HPDE6-E6E7 (cell line): ENCODE data around the gene CORO1A.
"Not testable (repeated sequence)": the region's sequence is repeated elsewhere in the genome, so short reads cannot be mapped to it uniquely, and the experiment has no call there.

Experiments
- DNase-seq: peaks from one replicate; pipeline ENCODE4 v3.0.0; 2011; ENCODE audit warnings: missing footprints; ENCODE audit errors: extremely low spot score

The CORO1A gene

DNA sequence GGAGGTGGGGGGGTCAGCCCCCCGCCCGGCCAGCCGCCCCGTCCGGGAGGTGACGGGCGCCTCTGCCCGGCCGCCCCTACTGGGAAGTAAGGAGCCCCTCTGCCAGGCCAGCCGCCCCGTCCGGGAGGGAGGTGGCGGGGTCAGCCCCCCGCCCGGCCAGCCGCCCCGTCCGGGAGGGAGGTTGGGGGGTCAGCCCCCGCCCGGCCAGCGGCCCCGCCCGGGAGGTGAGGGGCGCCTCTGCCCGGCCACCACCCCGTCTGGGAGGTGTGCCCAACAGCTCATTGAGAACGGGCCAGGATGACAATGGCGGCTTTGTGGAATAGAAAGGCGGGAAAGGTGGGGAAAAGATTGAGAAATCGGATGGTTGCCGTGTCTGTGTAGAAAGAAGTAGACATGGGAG, 13.3 kb upstream of the CORO1A start:
- DNase-seq: not testable (repeated sequence)

DNA sequence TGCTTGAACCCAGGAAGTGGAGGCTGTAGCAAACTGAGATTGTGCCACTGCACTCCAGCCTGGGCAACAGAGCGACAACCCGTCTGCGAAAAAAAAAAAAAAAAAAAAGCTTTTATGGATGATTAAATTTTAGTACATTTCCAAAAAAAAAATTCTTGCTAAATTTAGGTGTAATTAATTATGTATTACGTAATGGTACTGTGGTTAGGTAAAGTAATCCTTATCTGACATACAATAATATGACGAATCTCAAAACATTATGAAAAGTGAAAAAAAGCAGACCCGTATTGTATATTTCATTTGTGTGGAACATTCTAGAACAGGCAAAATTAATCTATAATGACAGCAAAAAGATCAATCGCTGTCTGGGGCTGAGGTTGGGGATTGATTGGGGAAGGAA, 10.3 kb upstream of the CORO1A start:
- DNase-seq: no peak

DNA sequence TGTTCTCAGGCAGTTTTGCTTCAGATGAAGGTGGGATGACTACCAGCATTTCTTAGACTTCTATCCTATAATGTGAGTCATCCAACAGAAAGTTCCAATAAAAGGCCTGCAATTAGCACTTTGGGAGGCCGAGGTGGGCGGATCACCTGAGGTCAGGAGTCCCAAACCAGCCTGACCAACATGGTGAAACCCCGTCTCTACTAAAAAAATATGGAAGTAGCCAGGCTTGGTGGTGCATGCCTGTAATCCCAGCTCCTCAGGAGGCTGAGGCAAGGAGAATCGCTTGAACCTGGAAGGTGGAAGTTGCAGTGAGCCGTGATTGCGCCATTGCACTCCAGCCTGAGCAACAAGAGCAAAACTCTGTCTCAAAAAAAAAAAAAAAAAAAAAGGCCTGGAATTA, 6.5 kb upstream of the CORO1A start:
- DNase-seq: not testable (repeated sequence)

DNA sequence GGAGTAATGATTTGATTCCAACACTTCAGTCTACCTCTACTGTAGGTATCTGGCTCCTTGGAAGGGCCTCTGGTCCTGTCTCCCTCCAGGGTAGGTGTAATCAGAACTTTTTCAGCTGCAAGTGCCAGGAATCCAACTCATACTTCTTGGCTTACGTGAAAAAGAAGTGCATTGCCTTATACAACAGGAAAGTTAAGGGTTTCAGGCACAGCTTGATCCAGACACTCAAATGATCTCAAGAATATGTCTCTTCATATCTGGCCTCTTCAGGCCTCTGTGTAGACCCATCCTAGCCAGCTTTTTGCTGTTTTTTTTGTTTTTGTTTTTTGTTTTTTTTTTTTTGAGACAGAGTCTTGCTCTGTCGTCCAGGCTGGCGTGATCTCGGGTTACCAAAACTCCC, 4.2 kb upstream of the CORO1A start:
- DNase-seq: no peak

DNA sequence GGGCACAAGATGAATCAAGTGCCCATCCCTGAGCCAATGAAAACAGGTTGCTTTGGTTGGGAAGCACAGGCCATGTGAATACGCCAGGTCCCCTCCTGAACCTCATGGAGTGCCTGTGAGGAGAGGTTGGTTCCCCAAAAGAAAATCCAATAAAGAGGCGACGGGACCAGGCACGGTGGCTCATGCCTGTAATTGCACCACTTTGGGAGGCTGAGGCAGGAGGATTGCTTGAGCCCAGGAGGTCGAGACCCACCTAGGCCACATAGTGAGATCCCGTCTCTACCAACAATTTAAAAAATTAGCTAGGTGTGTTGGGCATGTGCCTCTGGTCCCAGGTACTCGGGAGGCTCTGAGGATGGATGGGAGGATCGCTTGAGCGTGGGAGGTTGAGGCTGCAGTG, 3.5 kb upstream of the CORO1A start:
- no peak for DNase-seq

DNA sequence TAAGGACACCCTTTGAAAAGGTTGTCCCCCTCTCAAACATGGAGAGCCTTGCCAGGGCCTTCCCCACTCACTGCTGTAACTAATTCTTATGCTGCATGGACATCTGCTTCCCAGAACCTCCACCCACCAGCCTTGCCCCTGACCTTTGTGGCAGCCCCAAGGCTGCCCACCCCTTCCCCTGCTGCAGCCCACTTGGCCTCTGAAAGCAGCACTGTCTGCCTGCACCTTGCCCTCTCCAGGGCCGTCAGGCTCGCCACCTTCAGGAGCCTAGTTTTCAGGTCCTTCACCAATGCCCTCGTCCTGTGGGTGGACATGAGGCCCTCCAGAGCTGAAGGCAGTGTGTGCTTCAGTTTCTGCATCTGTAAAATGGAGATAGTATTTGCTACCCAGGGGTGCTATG, 2.7 kb upstream of the CORO1A start:
- DNase-seq: no peak

DNA sequence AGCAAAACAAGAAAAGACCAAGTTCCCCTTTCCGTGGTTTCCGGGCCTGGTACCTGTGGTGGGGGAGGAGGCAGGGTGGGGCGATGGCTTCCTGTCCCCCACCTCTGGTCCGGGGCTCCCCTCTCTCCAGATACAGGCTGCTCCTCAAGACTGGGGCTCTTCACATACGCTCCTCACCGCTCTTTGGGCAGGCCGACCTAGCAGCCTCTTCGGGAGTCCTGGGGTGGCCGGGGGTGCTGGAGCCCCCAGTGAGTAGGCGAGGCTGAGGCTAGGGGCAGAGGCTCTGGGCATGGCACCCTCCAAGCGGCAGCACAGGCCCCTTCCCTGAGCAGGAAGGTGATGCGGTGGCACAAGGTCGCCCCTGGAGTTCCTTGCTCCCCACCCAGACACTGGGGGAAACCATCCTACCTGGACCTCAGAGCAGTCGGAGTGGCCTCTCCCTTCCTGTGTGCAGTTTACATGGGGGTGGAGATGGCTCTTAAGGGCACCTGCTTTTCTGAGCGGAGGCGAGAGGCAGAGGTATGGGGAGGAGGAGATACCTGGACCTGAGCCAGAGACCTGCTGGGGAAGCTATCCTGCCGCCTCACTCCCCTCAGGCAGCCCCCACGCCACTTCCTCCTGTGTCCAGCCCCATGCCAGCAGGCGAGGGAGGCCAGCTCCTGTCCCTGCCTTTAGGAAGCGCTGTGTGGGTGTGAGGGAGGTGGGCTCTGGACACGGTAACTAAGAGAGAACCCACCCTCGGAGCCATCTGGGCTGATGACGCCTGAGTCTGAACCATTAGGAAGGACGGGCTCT, 891 bp downstream of the CORO1A start:
- DNase-seq: no peak

DNA sequence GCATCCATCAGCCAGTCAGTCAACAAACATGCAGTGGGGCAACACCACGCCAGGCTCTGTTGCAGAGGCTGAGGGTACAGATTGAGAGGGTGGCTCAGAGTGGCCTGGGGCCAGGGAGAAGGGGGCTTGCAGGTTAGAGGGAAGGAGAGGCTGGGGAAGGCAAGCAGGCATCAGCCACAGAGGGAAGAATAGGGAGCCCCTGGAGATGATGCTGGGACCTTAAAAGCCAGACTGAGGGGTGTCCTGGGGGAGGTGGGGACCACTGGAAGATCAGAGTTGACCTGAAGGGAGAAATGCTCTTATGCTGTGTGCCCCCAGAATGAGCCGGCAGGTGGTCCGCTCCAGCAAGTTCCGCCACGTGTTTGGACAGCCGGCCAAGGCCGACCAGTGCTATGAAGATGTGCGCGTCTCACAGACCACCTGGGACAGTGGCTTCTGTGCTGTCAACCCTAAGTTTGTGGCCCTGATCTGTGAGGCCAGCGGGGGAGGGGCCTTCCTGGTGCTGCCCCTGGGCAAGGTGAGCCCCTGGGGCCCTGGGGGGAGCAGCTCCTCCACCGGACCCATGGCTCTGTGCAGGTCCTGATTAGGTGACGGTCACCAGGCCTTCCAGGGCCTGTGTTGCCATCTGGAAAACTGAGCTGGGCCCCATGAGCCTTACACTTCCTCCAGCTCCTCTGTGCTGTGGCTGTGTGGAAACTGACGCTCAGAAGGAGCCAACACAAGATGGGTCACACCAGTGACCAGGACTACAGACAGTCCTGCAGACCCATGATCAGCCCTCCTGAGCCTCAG, 1.7 kb downstream of the CORO1A start:
- no peak for DNase-seq

DNA sequence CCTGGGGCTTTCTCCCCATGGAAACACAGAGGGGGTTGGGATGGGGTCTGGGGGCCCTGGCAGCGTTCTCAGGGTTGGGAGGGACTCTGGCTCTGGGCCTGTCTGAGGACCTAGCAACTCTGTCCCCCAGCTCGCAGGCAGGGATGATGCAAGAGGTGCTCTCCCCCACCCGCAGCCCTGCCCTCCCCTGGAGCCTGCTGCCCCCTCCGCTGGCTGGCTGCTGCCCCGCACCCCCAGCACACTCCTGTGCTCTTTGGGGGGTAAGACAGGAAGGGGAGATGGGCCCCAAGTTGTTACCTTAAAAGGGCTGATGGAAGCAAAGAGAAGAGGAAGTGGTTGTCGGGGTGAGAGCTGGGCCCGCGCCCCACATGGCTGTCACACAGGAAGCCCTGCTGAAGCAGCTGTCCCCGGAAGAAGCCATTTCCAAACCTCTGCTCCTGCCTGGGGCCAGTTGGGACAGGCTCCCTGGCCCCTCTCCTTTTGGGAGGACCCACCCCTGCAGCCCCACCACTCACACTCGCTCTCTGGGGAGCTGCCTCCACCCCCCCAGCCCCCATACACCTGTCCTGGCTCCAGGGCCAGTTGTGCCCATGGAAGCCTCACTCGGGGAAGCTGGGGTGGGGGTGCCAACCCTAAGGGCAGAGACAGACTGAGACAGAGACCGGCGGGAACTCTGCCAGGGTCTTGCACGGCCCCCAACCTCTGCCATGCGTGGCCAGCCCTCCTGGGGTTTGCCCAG, 2.5 kb downstream of the CORO1A start:
- no peak for DNase-seq

DNA sequence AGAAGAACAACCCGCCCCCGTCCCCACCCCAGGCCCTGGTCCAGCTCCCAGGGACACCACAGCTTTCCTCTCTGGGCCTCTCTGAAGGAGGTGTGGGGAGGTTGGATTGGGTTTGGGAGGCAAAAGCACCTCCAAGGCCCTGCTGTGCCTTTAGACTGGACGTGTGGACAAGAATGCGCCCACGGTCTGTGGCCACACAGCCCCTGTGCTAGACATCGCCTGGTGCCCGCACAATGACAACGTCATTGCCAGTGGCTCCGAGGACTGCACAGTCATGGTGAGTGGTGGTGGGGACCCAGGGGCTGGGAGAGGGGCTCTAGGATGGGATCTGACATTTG, 3.0 kb downstream of the CORO1A start:
- no peak for DNase-seq

DNA sequence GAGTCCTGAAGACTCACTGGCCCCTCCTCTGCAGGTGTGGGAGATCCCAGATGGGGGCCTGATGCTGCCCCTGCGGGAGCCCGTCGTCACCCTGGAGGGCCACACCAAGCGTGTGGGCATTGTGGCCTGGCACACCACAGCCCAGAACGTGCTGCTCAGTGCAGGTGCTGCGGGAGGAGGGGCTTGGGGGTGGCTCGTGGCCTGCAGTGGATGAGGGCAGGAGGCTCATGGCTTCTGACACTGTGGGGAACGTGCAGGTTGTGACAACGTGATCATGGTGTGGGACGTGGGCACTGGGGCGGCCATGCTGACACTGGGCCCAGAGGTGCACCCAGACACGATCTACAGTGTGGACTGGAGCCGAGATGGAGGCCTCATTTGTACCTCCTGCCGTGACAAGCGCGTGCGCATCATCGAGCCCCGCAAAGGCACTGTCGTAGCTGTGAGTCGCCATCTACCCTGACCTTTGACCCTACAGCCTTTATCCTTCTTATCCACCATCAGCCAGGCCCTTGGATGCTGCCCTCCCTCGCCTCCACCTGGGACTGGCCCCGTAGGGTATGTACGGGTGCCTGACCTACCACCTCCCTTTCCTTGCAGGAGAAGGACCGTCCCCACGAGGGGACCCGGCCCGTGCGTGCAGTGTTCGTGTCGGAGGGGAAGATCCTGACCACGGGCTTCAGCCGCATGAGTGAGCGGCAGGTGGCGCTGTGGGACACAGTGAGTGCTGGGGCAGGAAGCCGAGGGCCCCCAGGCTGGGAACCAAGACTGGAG, 3.6 kb downstream of the CORO1A start:
- DNase-seq: peak; percentile 42

DNA sequence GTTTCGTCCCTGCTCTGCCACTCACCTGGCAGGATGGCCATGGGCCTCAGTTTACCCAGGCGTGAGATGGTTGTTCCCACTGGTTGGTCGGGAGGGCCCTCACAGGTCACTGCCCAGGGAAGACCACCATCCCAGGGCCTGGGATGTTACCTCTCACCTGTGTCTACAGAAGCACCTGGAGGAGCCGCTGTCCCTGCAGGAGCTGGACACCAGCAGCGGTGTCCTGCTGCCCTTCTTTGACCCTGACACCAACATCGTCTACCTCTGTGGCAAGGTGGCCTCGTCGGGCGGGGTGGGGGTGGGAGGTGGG, 4.1 kb downstream of the CORO1A start:
- DNase-seq: no peak

DNA sequence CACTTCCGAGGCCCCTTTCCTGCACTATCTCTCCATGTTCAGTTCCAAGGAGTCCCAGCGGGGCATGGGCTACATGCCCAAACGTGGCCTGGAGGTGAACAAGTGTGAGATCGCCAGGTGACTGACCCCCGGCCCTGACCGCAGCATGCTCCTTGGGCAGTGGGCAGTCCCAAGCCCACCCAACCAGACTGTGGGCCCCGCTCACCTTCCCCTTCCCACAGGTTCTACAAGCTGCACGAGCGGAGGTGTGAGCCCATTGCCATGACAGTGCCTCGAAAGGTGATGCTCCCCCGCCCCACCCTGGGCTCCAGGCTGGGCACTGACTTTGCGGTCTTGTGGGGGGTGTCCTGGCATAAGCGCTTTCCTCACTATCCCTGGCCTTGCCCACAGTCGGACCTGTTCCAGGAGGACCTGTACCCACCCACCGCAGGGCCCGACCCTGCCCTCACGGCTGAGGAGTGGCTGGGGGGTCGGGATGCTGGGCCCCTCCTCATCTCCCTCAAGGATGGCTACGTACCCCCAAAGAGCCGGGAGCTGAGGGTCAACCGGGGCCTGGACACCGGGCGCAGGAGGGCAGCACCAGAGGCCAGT, 4.7 kb downstream of the CORO1A start:
- no peak for DNase-seq

DNA sequence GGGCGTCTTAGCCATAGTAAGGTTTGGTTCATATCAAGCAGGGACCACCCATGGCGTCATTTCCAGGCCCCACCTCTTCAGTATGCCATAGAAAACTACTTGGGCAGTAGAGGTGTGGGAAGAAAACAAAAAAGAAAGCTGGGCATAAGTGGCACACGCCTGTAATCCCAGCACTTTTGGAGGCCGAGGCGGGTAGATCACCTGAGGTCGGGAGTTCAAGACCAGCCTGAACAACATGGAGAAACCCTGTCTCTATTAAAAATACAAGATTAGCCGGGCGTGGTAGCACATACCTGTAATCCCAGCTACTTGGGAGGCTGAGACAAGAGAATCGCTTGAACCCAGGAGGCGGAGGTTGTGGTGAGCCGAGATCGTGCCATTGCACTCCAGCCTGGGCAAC, 7.8 kb downstream of the CORO1A start:
- not testable (repeated sequence) for DNase-seq

DNA sequence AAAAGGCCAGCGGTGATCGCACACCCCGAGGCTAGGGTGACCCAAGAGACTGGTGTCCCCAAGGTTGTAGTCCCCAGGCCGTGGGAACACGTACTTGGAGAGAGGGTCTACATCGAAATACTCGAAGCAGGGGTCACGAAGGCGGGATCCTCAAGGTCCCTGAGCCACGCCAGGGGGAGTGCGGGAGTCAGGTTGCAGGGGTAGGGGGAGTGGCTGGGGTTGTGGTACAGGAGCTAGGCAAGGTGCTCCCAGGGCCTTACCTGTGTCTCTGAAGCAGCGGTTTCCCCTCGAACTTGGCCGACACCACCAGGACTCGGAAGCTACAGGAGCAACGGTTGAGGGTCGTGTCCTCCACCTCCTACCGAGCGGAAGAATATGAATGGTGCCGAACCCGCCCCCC, 9.7 kb downstream of the CORO1A start:
- DNase-seq: not testable (repeated sequence)

DNA sequence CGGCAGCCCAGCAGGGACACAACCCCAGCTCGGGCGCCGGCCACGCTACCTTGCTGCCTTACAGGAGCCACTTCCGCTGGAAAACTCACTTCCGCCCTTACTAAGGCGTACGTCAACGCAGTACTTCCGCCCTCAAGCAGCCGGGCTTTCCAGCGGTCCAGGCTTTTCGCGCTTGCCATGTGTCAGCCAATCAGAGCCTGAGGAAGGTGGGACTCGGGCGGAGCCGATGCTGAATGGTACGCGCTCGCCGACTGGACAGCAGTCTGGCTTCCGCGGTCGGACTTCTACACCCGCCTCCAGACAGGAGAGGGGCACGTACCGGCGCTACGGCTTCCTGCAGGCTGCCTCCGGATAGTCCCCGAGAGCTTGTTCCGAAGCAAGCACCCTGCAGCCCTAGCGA, 10.2 kb downstream of the CORO1A start, which contains the start of the genes BOLA2B and SLX1A:
Gene BOLA2B (minus strand): TSS at position 52 of the 400 bp plus-strand sequence. CDS start 71 bp downstream, outside the sequence.
Gene SLX1A (plus strand): TSS at position 261 of the 400 bp plus-strand sequence. CDS start 210 bp downstream, outside the sequence.
- not testable (repeated sequence) for DNase-seq

DNA sequence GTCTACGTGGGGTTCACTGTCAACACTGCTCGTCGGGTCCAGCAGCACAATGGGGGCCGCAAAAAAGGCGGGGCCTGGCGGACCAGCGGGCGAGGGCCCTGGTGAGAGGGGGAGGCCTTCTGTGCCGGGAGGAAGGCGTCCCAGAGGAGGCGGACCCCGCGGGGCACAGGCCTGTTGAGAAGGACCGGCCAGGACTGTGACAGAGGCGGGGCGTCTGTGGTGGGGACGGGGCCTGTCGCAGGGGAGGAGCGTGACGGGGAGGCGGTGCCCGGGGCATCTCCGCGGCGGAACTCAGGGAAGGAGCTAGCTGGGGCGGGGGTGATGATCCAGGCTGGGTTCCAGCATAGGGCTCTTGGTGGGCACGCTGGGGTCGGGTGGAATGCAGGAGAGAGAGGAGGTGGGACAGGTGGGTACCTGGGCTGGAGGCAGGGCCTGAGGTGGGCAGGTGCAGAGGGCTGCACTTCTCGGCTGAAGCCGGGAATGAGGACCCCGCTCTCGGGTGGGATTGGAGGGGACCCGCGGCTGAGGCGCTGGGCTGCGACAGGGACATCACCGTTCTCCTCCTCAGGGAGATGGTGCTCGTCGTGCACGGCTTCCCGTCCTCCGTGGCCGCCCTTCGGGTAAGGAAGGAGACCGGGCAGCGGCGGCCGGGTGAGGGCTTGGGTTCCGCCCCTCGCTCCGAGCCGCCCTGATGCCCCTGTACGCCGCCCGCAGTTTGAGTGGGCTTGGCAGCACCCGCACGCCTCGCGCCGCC, 10.9 kb downstream of the CORO1A start:
- not testable (repeated sequence) for DNase-seq

DNA sequence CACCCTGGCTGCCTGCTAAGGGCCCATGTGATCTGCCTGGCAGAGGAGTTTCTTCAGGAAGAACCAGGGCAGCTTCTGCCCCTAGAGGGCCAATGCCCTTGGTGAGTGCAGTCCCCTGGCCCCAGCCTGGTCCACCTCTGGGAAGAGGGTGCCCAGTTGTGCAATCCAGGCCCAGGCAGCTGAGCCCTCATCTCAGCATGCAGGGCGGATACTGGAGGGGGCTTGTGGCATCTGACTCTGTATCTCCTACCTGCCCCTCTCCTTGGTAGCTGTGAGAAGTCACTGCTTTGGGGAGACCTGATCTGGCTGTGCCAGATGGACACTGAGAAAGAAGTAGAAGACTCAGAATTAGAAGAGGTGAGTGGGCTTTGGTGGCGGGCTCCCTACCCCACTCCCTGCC, 13.6 kb downstream of the CORO1A start:
- not testable (repeated sequence) for DNase-seq

DNA sequence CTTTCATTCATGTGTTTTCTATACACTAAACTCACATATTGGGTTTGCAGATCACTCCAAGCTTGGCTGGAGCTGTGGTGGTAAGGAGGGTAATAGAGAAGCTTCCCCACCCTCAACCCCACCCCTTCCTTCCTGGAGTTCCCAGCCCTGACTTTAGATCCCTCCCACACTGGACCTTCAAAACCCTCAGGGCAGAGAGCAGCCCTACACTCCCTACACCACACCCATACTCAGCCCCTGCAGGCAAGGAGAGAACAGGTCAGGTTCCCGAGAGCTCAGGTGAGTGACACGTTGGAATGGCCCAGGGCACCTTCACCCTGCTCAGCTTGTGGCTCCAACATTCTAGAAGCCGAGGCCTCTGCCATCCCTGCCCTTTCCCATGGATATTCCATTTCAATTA, 15.6 kb downstream of the CORO1A start, which contains the start of gene SULT1A3:
Gene SULT1A3 (plus strand): TSS at position 207 of the 400 bp plus-strand sequence. CDS start 1,474 bp downstream, outside the sequence.
- not testable (repeated sequence) for DNase-seq

DNA sequence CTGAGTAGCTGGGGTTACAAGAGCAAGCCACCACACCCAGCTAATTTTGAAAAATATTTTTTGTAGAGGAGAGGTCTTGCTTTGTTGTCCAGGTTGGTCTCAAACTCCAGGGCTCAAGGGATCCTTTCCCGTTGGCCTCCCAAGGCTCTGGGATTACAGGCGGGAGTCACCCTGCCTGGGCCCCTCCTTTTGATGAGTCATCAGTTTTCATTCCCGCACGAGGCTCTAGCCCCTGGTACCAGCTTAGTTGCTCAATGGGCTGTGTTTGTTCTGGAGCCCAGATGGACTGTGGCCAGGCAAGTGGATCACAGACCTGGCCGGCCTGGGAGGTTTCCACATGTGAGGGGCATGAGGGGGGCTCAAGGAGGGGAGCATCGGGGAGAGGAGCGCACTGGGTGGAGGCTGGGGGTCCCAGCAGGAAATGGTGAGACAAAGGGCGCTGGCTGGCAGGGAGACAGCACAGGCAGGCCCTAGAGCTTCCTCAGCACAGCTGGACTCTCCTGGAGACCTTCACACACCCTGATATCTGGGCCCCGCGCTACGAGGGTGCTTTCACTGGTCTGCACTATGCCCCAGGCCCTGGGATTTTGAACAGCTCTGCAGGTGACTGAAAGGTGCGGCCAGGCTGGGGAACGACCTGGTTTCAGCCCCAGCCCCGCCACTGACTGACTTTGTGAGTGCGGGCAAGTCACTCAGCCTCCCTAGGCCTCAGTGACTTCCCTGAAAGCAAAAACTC, 16.4 kb downstream of the CORO1A start:
- DNase-seq: not testable (repeated sequence)
